GM12865 (cell line): ENCODE measurements around the gene ASTN2.

Source experiments
- DNase-seq: peaks from one replicate; pipeline ENCODE4 v3.0.0; 2010; ENCODE audit warnings: low read depth
- H3K4me3 ChIP-seq: 2 replicates; pipeline ENCODE4 v1.5.1; 2011; ENCODE audit warnings: mild to moderate bottlenecking, low read depth, low read length, control low read depth
- TF ChIP-seq, protein P1 (sequence below): IDR thresholded peaks from 2 replicates; pipeline ENCODE4 v1.5.1; 2011; ENCODE audit warnings: low read length, control low read depth, low read depth, inconsistent platforms; ENCODE audit not compliant: insufficient read depth; ENCODE audit errors: missing control alignments

The ASTN2 gene

GRCh38 chr9:117096138-117096537 is 318.7 kb downstream of the ASTN2 start:
- H3K4me3 ChIP-seq = no peak overlapping the region
- DNase-seq = no peak
- TF ChIP-seq, protein P1, sequence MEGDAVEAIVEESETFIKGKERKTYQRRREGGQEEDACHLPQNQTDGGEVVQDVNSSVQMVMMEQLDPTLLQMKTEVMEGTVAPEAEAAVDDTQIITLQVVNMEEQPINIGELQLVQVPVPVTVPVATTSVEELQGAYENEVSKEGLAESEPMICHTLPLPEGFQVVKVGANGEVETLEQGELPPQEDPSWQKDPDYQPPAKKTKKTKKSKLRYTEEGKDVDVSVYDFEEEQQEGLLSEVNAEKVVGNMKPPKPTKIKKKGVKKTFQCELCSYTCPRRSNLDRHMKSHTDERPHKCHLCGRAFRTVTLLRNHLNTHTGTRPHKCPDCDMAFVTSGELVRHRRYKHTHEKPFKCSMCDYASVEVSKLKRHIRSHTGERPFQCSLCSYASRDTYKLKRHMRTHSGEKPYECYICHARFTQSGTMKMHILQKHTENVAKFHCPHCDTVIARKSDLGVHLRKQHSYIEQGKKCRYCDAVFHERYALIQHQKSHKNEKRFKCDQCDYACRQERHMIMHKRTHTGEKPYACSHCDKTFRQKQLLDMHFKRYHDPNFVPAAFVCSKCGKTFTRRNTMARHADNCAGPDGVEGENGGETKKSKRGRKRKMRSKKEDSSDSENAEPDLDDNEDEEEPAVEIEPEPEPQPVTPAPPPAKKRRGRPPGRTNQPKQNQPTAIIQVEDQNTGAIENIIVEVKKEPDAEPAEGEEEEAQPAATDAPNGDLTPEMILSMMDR = no peak

DNA sequence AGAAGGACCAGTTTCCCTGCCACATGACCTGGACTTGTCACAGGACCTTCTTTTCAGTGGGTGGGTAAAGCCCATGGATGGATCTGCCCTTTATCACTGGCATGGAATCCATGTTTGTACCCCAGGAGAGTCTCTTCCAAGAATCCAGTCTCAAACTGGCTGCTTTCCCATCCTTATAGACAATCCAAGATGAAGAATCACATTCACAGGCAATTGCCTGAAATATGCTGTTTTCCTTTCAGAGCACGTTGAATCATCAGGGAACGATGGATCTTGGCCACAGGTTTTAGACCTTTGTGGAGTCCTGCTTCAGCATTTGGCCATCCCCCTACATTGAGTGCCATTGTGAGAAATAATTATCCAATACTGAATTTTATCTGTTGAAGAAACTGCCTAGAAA is 319.8 kb downstream of the ASTN2 start:
- TF ChIP-seq, protein P1 = no peak
- no peak overlapping the region for H3K4me3 ChIP-seq
- no peak for DNase-seq

DNA sequence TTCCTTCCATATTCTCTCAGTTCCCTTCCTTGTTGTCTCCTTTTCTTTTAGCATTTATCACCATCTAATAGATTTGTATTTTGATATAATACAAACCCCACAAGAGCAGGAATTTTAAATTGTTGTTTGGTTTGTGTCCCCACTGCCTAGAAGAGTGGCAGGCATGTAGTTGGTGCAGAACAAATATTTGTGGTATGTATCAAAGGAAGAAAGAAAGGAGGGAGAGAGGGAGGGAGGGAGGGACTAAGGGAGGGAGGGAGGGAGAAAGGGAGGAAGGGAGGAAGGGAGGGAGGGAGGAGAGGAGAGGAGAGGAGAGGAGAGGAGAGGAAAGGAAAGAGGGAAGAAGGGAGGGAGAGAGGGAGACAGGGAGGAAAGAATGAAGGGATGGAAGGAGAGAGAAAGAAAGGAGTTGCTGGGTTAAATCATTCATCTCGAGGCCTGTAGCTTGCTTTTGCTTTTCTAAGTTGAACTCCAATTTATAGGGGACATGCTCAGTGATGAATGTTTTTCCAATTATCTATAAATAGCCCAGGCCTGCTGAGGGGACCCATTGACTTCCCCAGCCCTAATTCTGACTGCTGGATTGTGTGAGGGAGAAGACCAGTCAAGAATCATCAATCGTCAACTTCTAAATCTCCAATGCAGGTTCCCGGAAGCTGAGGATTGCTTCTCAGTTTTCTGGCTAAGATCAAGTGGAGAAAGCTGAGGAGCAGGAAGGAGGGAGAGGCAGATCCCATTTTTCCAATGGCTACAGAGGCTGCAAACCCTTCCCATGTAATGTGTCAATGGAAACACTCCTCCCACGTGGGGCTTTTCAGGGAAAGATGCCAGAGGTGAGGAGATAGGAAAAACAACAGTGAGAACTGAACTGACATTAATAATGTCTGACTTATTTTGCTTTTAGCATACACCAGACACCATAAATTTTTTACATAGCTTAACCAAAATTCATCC is 320.7 kb downstream of the ASTN2 start:
- TF ChIP-seq, protein P1 = no peak
- no peak for DNase-seq

GRCh38 chr9:117092582-117092981 is 322.3 kb downstream of the ASTN2 start:
- TF ChIP-seq, protein P1 = no peak
- no peak overlapping the region for H3K4me3 ChIP-seq
- DNase-seq = no peak

More for the DNA sequence above, 320.7 kb downstream of the ASTN2 start:
- no peak overlapping the region for H3K4me3 ChIP-seq

GRCh38 chr9:117091529-117091928 is 323.3 kb downstream of the ASTN2 start:
- H3K4me3 ChIP-seq = no peak overlapping the region
- no peak for DNase-seq
- TF ChIP-seq, protein P1 = no peak

DNA sequence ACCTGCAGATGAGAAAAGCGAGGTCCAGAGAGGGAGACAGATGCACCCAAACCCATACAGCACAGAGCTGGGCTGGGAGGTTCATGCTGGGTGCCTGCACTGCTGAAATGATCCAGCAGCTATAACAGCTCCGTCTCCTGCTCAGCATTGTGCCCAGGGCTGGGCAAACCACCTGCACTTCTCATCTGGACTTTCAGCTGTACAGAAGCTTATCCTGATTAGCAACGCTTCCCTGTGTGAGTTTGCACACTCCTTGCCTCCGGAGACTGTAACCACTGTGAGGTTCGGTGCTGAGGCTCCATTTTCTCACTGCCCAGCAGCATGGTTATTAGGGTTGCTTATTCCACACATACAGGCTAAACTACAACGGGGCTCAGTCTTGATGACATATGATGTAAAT is 326.1 kb downstream of the ASTN2 start:
- no peak overlapping the region for H3K4me3 ChIP-seq
- DNase-seq = no peak
- TF ChIP-seq, protein P1 = no peak
